Posterior cingulate gyrus (tissue), 11 donors: Measurements from ENCODE around the gene THSD8.

Experiments used
- DNase-seq, 10 donors: peaks; one replicate each; pipeline versions ENCODE4 v3.0.0 to v3.0.0-alpha.2; 2020 to 2021; ENCODE audit warnings: mixed read lengths in 3 of 10
- intact Hi-C: fragments of 100-400 bp; cut with DNase I; formaldehyde crosslinking; loops from one replicate; pipeline ENCODE4 v1.15.1; 2023

THSD8 gene

GRCh38 chr19:12842511-12842910, 40.6 kb downstream of the THSD8 start:
- intact Hi-C loops, result no loop called here
- peak in 1 of 10 donors; percentile 16 for DNase-seq

GRCh38 chr19:12843328-12843727, 41.5 kb downstream of the THSD8 start:
- DNase-seq, result peak in 2 of 10 donors; percentile 37 to 82
- intact Hi-C loops, result no loop called here

GRCh38 chr19:12843999-12844732, 42.3 kb downstream of the THSD8 start:
- intact Hi-C loops, result no loop called here
- DNase-seq, result peak in 1 of 10 donors; percentile 2

GRCh38 chr19:12846613-12847012, 44.7 kb downstream of the THSD8 start:
- peak in 2 of 10 donors; percentile 70 to 83 for DNase-seq
- intact Hi-C loops, result loop anchor here (5.0 kb wide), 1 partner anchor 69 kb away; the partner anchor contains the start of gene HOOK2

- intact Hi-C loops, result loop anchor here (5.0 kb wide), 1 partner anchor 70 kb away; the partner anchor contains the start of gene HOOK2
- peak; percentile 74 to 97 (median 86) for DNase-seq
Observed at GRCh38 chr19:12847159-12848139, 45.6 kb downstream of the THSD8 start.
